HG03139 (cell line): ENCODE data around the gene LDLRAD1.
"Not testable (repeated sequence)": the region's sequence is repeated elsewhere in the genome, so short reads cannot be mapped to it uniquely, and the experiment has no call there.

Source experiments
- ATAC-seq: cut with Tn5 transposase; IDR thresholded peaks from one replicate; pipeline ENCODE4 v1.9.1; 2021; ENCODE audit not compliant: unreplicated experiment

The LDLRAD1 gene

DNA sequence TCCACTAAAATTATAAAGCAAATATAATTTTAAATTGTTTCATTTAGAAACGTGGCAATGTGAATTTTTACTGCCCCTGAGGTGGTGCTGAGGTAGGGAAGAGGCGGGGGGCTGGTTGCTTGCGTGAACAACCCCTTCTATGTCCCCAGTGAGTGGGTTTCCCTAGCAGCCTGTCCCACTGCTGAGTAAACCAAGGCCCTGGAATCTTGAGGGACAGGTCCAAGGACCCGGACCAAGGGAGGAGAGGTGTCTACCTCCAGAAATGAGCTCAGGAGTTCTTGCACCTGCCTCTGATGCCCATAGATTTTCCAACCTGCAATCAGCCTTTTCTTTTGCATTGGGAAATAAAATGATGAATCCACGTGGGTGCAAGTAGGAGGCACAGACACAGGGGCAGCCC, 649 bp upstream of the LDLRAD1 start:
- no peak for ATAC-seq

DNA sequence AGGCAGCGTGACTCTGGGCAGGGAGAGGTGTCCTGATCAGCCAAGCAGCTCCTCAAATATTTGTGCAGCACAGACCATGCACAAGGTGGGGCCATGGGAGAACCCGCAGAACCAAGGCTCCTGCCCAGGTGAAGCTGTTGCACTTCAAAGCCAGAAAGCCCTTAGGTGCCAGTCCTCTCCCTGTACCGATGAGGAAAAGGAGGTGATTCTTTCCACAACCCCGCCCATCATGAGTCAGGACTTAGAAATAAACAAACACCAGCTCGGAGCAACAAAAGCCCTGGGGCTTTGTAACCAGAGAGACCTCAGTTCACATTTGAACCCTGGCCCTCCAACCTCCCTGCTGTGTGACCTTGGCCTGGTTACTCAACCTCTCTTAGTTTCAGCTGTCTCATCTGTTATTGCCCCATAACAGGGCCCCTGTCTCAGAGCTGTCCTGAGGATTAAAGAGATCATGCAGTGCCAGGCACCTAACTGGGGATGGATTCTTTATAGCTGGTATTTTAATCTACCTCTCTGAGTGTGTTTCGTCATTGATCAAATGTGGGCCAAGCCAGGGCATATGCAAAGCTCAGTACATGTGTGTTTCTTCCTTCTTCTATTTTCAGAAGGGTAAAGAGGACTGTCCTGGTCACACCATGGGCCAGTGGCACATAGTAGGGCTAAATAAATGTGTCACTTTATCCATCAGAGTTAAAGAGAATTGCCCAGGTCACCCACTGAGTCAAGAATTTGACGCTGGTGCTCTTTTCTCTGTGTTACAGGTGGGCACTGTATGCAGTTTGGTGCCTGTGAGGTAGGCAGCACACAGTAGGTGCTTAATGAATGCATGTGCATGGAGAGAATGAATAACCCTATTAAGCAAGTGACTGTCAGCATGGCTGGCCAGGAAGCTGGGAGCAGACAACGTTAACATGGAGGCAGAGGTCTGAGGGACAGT, 1.4 kb downstream of the LDLRAD1 start:
- no peak for ATAC-seq

DNA sequence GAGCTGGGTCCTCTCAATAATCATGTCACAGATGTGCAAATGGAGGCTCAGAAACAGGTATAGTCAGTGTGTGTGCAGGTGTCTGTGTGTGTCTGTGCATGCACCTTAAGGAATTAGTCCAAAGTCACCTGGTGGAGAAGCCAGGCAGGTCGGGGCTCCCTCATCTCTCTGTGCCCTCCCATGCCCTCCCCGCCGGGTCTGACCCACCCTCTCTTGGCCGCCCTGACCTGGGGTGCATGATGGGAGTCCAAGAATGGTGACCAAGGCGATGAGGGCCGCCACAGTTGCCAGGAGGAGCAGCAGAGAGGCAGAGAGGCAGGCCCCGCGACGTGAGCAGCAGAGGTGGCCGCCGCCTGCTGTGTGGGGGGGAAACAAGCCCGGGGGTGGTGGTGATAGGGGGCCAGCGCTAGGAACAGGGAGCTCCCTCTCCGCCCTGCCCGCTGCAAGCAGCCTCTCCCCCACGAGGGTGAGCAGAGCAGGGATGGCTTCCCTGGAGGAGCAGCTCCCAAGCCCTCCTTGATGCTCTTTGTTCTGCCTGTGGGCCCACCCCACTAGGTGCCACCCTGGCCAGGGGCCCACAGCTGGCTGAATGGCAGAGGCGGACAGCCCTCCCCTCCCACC, 3.9 kb downstream of the LDLRAD1 start:
- ATAC-seq: no peak

DNA sequence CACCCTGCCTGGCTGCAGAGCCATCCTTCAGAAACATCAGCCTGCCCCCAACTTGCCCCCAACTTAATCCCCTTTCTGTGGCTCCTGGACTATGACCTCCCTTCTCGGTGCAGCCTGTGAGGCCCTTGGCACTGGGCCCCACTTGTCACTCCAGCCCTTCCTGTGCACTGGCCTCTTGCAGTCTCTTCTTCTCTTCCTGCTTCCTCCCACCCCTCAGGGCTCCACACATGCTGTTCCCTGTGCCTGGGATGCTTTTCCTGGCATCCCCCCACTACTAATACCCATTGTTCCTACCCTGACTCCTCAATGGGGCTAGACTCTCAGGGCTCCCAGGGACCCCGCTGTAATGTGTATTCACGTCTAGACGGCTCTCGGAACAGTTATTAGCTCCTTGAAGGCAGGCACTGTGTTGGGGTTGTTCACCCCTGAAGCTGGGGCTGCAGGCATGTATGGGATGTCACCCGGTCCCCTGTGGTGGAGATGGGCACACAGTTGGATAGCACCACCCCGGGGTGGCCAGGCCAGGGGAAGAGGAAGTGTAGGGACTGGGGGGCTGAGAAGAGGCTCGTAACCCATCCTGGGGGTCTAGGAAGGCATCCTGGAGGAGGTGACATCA, 4.5 kb downstream of the LDLRAD1 start:
- no peak for ATAC-seq

DNA sequence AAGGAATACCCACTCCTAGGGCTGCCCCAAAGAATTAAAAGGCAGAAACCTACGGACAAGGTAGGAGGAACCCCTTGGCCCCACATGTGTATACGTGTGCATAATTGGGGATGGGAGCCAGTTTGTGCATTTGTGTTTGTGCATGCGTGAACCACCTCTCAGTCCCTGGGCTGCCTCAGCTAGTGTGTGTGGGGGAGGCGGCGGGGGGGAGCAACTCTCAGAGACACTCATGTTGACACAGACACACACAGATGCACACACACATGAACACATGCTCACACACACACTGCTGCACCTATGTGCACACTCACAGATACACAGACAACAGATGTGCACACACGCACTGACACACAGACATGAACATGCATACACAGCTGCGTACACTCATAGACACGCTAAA, 5.1 kb downstream of the LDLRAD1 start:
- no peak for ATAC-seq

DNA sequence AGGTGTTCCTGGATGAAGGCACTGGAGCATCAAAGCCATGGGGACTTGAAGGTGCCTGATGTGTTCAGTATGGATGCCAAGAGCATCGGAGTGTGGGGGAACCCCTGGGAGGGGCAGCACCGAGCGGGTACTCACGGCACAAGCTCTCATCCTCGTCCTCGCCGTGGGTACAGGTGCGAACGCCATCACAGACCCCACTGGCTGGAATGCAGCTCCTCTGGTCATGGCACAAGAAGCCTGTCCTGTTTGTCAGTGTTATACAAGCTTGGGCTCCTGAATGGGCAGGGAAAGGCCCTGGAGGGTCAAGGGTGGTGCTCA, 6.0 kb downstream of the LDLRAD1 start:
- ATAC-seq: no peak

DNA sequence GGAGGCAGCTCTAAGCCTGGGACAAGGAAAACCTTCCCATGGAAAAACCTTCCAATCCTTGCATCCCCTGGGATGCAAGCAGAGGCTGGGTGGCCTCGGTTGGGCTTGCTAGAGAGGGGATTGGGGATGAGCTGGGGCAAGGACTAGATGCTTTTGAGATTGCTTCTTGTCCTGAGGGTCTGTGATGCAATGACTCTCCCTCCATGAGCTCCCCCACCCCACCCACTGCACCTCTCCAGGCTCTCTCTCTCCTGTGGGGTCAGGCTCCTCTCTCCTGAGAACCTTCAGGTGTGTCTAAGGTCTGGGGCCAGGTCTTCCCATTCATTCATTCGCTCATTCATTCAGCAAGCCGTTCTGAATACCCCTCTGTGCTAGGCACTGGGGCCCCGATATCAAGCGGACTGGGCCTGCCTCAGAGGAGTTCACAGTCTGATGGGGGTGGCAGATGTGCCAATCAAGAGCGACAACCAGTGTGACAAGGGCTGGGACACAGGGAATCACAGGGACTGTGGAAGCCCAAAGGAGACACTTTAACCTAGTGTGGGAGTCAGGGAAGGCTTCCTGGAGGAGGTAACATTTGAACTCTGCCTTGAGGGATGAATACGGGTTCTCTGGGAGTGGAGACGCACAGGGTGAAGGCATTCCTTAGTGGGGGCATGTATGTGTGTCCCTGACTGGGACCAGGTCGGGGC, 6.5 kb downstream of the LDLRAD1 start:
- ATAC-seq: no peak

DNA sequence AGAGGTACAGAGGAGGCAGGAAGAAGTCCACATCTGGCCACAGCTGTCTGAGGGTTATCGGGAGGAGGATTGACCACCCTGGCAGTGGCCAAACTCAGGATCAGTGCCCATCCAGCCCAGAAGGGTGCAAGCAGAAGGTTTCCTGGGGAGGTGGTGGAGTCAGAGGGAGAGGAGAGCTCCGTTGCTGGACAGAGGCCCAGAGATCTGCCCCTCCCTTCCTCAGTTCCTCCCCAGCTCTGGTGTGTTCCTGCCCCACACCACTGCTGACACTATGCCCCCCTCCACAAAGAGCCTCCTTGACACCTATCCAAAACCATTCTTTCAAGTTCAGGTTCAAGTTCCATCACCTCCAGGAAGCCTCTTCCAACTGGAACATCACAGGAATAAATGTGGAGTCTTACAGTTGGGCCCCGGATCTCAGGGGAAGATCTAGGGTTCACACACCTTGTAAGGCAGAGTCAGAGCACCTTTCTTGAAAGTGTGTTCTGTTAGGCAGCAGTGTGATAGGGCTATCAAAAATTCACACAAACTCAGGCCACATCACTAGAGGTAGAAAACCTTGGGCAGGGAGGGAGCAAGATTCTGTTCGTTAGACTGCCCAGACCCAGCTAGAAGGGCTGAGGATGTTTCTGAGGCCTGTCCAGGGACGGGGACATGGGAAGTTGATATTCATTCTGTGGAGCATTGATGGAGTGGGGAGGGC, 7.4 kb downstream of the LDLRAD1 start:
- no peak for ATAC-seq

DNA sequence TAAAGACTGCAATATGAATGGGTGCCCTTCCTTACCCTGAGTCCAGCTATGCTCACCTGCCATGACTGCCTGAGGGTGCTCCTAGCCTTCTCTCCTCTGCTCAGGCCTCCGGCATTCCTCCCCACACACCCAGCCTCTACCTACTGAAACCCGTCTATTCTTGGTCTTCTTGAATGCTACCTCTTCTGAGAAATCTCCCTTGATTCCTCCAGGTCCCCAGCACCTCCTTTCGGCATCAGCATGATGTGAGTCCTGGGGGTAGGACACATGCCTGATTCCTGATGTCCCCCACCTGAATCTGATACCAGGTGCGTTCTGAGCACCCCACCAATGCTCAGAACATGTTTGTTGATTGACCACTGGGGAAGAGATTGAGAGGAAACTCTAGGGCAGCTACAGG, 8.6 kb downstream of the LDLRAD1 start:
- no peak for ATAC-seq

DNA sequence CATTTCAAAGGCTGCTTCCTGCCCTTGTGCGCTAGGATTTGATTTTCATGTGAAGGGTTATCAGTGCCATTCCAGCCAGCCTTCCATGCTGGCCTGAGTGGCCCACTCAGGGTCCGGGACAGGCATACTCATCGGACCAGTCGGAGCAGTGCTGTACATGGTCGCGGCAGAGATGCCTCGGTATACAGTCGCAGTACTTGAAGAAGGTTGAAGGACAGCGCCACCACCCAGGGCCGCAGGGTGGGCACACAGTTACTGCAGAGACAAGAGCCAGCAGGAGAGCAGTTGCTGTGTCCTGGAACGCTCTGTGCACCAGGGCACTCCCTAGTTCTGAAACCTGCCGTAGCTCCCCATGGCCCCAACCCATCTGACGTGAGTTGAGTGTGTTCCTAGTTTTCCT, 9.1 kb downstream of the LDLRAD1 start:
- ATAC-seq: no peak

DNA sequence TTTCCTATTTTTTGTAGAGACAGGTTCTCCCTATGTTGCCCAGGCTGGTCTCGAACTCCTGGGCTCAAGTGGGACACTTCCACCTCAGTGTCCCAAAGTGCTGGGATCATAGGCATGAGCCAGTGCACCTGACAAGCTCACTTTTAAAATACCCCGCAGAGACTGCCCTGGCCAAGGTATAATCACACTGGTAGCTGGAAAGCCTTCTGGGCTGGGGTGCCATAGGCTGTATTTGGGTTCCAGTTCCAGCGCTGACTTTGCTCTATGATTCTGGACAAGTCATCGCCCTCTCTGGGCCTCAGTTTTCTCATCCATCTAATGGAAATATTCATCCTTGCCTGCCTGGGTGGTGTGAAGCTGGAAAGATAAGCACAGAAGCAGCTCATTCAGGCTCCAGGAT, 10.4 kb downstream of the LDLRAD1 start:
- ATAC-seq: no peak

DNA sequence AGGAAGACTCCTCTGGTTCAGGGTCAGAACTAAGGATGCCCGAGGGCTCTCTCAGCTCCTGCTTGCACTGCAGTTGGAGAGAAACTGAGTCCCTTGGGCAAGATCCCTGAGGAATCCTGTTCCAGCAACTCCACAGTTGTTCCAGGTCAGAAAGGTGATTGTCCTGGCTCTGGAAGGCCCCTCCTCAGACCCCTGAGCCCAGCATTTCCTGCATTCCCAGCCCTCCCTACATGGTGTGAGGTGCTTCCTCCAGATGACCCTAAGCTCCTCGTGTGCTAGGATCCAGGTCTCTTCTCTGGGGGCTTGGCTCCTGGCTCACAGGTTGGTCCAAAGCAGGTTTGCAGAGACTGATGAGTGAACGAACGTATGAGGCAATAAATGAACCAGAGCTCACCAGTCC, 11.5 kb downstream of the LDLRAD1 start:
- ATAC-seq: no peak

DNA sequence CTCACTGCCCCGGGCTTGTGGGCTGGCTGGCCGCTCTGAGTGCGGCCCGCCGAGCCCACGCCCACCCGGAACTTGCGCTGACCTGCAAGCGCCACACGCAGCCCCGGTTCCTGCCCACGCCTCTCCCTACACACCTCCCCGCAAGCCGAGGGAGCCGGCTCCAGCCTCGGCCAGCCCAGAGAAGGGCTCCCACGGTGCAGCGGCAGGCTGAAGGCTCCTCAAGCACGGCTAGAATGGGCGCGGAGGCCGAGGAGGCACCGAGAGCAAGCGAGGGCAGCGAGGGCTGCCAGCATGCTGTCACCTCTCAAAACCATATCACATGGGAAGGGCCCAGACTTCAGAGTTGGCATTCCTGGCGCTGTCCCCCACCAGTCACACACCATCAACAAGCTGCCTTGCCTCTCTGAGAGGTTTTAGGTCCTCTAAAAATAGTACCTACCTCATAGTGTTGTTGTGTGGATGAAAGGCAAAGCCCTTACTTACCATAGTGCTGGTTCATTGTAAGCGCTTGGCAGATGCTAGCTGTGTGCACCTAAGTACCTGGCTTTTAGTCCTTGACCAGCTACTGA, 13.4 kb downstream of the LDLRAD1 start:
- ATAC-seq: no peak

DNA sequence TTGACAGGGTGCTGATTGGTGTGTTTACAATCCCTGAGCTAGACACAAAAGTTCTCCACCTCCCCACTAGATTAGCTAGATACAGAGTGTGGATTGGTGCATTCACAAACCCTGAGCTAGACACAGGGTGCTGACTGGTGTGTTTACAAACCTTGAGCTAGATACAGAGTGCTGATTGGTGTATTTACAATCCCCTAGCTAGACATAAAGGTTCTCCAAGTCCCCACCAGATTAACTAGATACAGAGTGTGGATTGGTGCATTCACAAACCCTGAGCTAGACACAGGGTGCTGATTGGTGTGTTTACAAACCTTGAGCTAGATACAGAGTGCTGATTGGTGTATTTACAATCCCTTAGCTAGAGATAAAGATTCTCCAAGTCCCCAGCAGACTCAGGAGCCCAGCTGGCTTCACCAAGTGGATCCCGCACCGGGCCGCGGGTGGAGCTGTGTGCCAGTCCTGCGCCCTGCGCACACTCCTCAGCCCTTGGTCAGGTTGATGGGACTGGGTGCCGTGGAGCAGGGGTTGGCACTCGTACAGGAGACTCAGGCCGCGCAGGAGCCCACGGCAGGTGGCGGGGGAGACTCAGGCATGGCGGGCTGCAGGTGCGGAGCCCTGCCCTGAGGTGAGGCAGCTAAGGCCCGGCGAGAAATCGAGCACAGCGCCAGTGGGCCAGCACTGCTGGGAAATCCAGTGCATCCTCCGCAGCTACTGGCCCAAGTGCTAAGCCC, 14.1 kb downstream of the LDLRAD1 start:
- ATAC-seq: not testable (repeated sequence)

DNA sequence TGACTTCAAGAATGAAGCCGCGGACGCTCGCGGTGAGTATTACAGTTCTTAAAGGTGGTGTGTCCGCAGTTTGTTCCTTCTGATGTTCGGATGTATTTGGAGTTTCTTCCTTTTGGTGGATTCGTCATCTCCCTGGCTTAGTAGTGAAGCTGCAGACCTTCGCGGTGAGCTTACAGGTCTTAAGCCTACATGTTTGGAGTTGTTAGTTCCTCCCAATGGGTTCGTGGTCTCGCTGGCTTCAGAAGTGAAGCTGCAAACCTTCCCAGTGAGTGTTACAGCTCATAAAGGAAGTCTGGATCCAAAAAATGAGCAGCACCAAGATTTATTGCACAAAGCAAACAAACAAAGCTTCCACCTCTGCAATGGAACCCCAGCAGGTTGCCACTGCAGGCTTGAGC, 14.7 kb downstream of the LDLRAD1 start:
- no peak for ATAC-seq

DNA sequence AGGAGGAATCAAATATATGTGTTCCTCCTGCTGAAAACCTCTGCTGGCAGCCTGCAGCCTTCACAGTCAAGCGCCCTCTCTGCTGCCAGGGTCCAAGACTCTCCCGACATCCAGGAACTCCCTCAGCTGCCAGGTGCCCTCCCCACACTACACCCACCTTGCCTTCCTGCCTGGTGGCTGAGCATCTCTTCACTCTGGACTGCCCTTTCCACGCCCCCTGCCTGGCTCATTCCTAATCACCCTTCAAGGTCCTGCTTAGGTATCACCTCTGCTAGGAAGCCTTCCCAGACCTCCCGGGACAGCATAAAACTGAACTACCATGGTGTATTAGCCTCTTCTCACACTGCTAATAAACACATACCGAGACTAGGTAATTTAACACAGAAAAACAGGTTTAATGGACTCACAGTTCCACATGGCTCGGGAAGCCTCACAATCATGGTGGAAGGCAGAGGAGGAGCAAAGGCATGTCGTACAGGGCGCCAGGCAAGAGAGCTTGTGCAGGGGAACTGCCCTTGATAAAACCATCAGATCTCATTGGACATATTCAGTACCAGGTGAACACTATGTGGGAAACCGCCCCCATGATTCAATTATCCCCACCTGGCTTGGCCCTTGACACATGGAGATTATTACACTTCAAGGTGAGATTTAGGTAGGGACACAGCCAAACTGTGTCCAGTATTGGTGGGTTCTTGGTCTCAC, 15.3 kb downstream of the LDLRAD1 start:
- ATAC-seq: no peak

DNA sequence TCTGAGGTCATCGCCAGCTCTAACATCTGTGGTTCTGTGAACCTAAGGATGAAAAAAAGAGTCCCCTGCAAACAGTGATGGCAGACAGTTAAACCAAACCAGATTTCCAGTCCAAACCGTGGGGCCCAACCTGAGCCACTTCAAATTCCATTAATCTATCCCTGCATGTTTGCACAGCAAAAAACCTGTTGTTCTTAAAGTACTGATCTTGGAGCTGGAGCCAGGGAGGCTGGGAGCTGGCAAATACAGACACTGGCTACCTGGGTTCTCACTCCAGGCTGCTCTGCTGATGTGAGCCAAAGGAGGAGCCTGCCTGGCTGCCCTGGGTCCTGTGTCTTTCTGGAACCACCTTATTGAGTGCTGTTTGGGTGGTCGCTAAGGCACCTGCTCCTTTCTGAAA, 16.4 kb downstream of the LDLRAD1 start:
- no peak for ATAC-seq

DNA sequence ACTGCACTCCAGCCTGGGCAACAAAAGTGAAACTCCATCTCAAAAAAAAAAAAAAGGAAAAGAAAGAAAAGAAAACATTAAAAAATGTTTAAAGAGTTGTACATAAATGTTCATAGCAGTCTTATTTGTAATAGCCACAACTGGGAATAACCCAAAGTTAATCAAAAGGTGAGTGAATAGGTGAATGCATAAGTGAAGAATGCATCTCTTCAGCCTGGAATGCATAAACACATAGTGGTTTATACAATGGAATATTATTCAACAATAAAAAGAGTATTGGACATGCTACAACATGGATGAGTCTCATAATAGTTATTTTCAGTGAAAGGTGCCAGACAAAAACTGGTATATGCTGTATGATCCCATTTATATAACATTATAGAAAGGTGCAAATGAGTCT, 18.1 kb downstream of the LDLRAD1 start:
- ATAC-seq: no peak

DNA sequence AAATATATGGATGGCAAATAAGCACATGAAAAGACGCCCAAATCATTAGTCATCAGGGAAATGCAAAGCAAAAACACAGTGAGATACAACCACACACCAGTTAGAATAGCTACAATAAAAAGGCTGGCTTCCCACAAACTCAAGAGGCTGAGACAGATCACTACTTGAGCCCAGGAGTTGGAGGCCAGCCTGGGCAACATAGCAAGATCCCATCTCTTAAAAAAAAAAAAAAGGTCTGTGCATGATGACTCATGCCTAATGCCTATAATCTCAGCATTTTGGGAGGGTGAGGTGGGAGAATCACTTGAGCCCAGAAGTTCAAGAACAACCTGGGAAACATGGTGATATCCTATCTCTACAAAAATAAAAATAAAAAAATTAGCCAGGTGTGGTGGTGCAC, 19.8 kb downstream of the LDLRAD1 start:
- ATAC-seq: no peak
